HEK293T (cell line): ENCODE results near the gene EIF4E2.
"Not testable (repeated sequence)": the region's sequence is repeated elsewhere in the genome, so short reads cannot be mapped to it uniquely, and the experiment has no call there.

Source experiments
- CTCF ChIA-PET: fragments of 350-600 bp; formaldehyde crosslinking; extraction: SDS; loops from one replicate; lab custom pipeline; 2021; ENCODE audit warnings: antibody characterized with exemption, inconsistent platforms; lab: Yijun Ruan, JAX
- POLR2A ChIA-PET: fragments of 350-600 bp; formaldehyde crosslinking; extraction: SDS; loops from one replicate; lab custom pipeline; 2020; ENCODE audit warnings: antibody characterized with exemption, inconsistent platforms; lab: Yijun Ruan, JAX
- DNase-seq: peaks from one replicate; pipeline ENCODE4 v3.0.0; 2012; ENCODE audit warnings: mixed read lengths; ENCODE audit errors: extremely low spot score
- ARNT ChIP-seq: fragments of 450-650 bp; IDR thresholded peaks from 2 replicates; pipeline ENCODE4 v1.6.1; 2017; ENCODE audit warnings: mild to moderate bottlenecking
- BHLHE40 ChIP-seq: fragments of 450-650 bp; IDR thresholded peaks from 2 replicates; pipeline ENCODE4 v1.6.1; 2016; ENCODE audit warnings: mild to moderate bottlenecking, moderate library complexity, borderline replicate concordance
- CTBP1 ChIP-seq: fragments of 450-650 bp; IDR thresholded peaks from 2 replicates; pipeline ENCODE4 v1.6.1; 2016; ENCODE audit warnings: borderline replicate concordance
- ELF4 ChIP-seq: fragments of 450-650 bp; IDR thresholded peaks from 2 replicates; pipeline ENCODE4 v1.6.1; 2017; ENCODE audit warnings: antibody characterized with exemption
- FOXA1 ChIP-seq: fragments of 450-650 bp; IDR thresholded peaks from 2 replicates; pipeline ENCODE4 v1.6.1; 2016; ENCODE audit warnings: mild to moderate bottlenecking
- FOXK2 ChIP-seq: fragments of 450-650 bp; IDR thresholded peaks from 2 replicates; pipeline ENCODE4 v1.6.1; 2016; ENCODE audit warnings: mild to moderate bottlenecking
- FOXM1 ChIP-seq: fragments of 450-650 bp; IDR thresholded peaks from 2 replicates; pipeline ENCODE4 v1.6.1; 2017; ENCODE audit warnings: mild to moderate bottlenecking, borderline replicate concordance
- HDGF ChIP-seq: fragments of 450-650 bp; IDR thresholded peaks from 2 replicates; pipeline ENCODE4 v1.6.1; 2017; ENCODE audit warnings: antibody characterized with exemption, borderline replicate concordance
- L3MBTL2 ChIP-seq: fragments of 450-650 bp; conservative IDR thresholded peaks from 2 replicates; pipeline ENCODE4 v1.6.1; 2016; ENCODE audit warnings: mild to moderate bottlenecking
- LEF1 ChIP-seq: fragments of 450-650 bp; IDR thresholded peaks from 2 replicates; pipeline ENCODE4 v1.6.1; 2017; ENCODE audit warnings: mild to moderate bottlenecking, borderline replicate concordance
- NFRKB ChIP-seq: fragments of 450-650 bp; IDR thresholded peaks from 2 replicates; pipeline ENCODE4 v1.6.1; 2016; ENCODE audit warnings: mild to moderate bottlenecking, moderate library complexity
- SP1 ChIP-seq: fragments of 450-650 bp; IDR thresholded peaks from 2 replicates; pipeline ENCODE4 v1.6.1; 2017
- SUZ12 ChIP-seq: fragments of 450-650 bp; IDR thresholded peaks from 2 replicates; pipeline ENCODE4 v1.6.1; 2016; ENCODE audit warnings: mild to moderate bottlenecking
- TARDBP ChIP-seq: fragments of 450-650 bp; IDR thresholded peaks from 2 replicates; pipeline ENCODE4 v1.6.1; 2016
- ZNF384 ChIP-seq: fragments of 450-650 bp; IDR thresholded peaks from 2 replicates; pipeline ENCODE4 v1.6.1; 2016
- TF ChIP-seq, protein P1 (sequence below): fragments of 450-650 bp; IDR thresholded peaks from 2 replicates; pipeline ENCODE4 v1.6.1; 2016

The EIF4E2 gene

DNA sequence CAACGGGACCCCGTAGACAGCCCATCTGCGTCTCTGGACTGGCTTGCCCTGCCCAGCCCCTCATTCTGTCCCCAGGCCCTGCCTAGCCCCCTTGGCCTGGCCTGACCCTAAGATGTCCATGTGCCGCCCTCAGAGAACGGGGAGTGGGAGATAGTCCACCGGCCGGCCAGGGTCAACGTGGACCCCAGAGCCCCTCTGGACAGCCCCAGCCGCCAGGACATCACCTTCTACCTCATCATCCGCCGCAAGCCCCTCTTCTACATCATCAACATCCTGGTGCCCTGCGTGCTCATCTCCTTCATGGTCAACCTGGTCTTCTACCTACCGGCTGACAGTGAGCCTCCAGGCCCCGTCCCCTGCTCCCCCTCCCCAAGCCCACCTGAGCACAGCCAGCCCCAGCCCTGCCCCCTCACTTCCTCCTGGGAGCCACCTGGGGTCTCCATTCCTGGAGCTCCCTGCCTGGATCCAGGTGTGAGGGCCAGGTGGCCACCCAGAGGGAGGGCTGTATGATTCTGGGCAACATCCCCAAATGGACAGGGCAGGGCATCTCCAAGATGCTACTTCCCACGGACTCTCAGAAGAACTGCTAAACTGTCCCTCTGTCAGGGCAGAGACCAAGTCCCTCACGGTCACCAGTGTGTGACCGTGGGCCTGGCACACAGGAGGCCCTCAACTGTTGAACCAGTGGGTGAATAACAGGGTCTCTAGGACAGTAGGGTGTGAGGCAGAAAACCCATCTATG, 20.5 kb upstream of the EIF4E2 start:
- ChIA-PET CTCF (no interaction called here), POLR2A (no interaction called here)
- DNase-seq = no peak
- TF ChIP-seq FOXM1 = no peak
- TF ChIP-seq HDGF = no peak

- ChIA-PET CTCF (no interaction called here), POLR2A (interaction anchor here (1.0 kb wide), 1 partner anchor 20 kb away, joined by 3 read pairs; the partner anchor contains the start of gene EIF4E2)
- TF ChIP-seq, protein P1, sequence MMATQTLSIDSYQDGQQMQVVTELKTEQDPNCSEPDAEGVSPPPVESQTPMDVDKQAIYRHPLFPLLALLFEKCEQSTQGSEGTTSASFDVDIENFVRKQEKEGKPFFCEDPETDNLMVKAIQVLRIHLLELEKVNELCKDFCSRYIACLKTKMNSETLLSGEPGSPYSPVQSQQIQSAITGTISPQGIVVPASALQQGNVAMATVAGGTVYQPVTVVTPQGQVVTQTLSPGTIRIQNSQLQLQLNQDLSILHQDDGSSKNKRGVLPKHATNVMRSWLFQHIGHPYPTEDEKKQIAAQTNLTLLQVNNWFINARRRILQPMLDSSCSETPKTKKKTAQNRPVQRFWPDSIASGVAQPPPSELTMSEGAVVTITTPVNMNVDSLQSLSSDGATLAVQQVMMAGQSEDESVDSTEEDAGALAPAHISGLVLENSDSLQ = no peak
- TF ChIP-seq SUZ12 (no peak), TARDBP (no peak), ARNT (no peak), FOXA1 (no peak), BHLHE40 (no peak), SP1 (no peak), NFRKB (no peak), L3MBTL2 (no peak), LEF1 (no peak), FOXM1 (no peak), CTBP1 (no peak)
Measured at GRCh38 chr2:232530626-232531260, 19.7 kb upstream of the EIF4E2 start.

DNA sequence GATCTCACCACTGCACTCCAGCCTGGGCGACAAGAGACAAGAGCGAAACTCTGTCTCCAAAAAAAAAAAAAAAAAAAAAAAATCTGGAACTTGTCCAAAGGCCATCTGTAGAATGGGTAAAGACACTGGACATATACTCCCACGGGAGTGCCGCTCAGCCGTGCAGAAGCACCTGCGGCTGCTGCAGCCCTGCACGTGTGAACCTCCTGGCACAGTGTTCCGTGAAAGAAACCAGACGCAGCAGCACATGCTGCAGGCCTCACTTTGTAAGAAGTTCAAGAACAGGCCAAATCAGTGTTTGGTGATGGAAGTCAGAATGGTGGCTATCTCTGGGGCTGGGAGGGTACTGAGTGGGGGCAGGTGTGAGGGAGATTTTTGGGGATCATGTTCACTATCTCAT, 18.1 kb upstream of the EIF4E2 start:
- DNase-seq = no peak
- POLR2A ChIA-PET = no interaction called here
- TF ChIP-seq SUZ12 (no peak), HDGF (no peak), CTBP1 (no peak), ARNT (no peak), L3MBTL2 (no peak), NFRKB (no peak), ELF4 (no peak), FOXA1 (no peak)
- TF ChIP-seq, protein P1 = no peak
- CTCF ChIA-PET = interaction anchor here (1.2 kb wide), 1 partner anchor 9 kb away, joined by 3 read pairs; no protein-coding TSS in a partner anchor

More at GRCh38 chr2:232530626-232531260, 19.7 kb upstream of the EIF4E2 start:
- no peak for DNase-seq

DNA sequence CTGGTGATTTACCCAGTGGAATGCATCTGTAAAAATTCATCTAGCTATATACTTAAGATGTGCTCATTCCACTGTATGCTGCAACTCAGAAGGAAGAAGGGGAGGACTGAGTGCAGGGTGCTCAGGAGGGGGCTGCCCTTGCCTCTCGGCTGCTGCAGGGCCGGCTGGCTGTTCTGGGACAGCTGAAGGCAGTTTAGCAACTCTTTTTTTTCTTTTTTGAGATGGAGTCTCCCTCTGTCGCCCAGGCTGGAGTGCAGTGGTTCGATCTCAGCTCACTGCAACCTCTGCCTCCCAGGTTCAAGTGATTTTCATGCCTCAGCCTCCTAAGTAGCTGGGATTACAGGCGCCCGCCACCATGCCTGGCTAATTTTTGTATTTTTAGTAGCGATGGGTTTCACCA, 17.7 kb upstream of the EIF4E2 start:
- DNase-seq, POLR2A ChIA-PET: not testable (repeated sequence)
- CTCF ChIA-PET = interaction anchor here (0.6 to 1.2 kb wide), 2 partner anchors 9 to 183 kb away, joined by 3 read pairs; no protein-coding TSS in a partner anchor

DNA sequence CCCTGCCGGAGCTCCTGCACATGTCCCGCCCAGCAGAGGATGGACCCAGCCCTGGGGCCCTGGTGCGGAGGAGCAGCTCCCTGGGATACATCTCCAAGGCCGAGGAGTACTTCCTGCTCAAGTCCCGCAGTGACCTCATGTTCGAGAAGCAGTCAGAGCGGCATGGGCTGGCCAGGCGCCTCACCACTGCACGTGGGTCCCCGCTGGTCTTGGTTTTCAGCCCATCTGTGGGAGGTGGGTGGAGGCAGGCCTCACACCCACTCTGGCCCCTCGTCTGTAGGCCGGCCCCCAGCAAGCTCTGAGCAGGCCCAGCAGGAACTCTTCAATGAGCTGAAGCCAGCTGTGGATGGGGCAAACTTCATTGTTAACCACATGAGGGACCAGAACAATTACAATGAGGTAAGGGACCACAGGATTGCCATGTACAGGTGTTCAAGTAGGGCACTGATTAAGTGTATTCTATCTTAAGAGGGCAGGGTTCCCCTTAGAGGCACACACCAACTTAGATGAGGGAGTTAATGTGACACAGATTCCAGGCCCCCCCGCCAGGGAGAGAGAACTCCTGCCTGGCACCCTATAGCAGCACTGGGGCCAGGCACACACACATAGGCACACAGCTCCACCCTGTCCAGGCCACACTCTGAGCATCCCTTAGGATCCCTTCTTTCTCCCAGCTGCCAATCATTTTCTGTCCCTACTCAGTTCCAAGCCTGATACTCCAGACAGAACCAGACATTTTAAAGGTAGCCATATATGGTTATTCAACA, 16.4 kb upstream of the EIF4E2 start:
- DNase-seq = no peak
- CTCF ChIA-PET = no interaction called here
- no peak for TF ChIP-seq LEF1
- no peak for TF ChIP-seq TARDBP
- TF ChIP-seq, protein P1 = peak; percentile 51; the same call in 1 of the 2 replicates
- no peak for TF ChIP-seq CTBP1
- no peak for TF ChIP-seq FOXM1
- no peak for TF ChIP-seq FOXK2
- TF ChIP-seq NFRKB = no peak
- POLR2A ChIA-PET = no interaction called here

- TF ChIP-seq L3MBTL2 (no peak), CTBP1 (no peak), FOXA1 (no peak), TARDBP (no peak), HDGF (no peak), NFRKB (no peak), SP1 (no peak), LEF1 (no peak), ZNF384 (no peak), SUZ12 (no peak), FOXK2 (no peak), ELF4 (no peak), FOXM1 (no peak), ARNT (no peak), BHLHE40 (no peak)
- TF ChIP-seq, protein P1 = no peak
- CTCF ChIA-PET = no interaction called here
- POLR2A ChIA-PET = interaction anchor here (1.0 kb wide), 1 partner anchor 16 kb away, joined by 3 read pairs; the partner anchor contains the start of genes EIF4E2 and TIGD1
- no peak for DNase-seq
Measured at GRCh38 chr2:232534940-232535651, 15.4 kb upstream of the EIF4E2 start.
